Measurements from ENCODE around the gene TOM1. TPM values are rescaled to one million over a fixed set of nuclear protein-coding genes. Genes with fewer than 3 reads are reported as not detected.
A peak's percentile ranks its signal among the peaks of the same experiment; 100 is the strongest.

The TOM1 gene
- total and polyA plus RNA-seq, 2 donors (not counting 1 experiment from before 2014, with no cell fraction given), result 25.3 to 53.2 TPM

GRCh38 chr22:35380013-35380412 is 80.3 kb downstream of the TOM1 start:
- Histone ChIP-seq H3K9ac (ENCODE audit: low read length) (no peak overlapping the region), H3K4me2 (replicated peaks; ENCODE audit: low read depth, low read length, poor library complexity, severe bottlenecking) (no peak overlapping the region), H4K20me1 (ENCODE audit: control insufficient read depth, insufficient read depth, low read length, poor library complexity, severe bottlenecking) (no peaks in the 10 kb centered on the region), H3K4me1 (ENCODE audit: control insufficient read depth in 2 of 2, insufficient read depth in 2 of 2, low read length in 2 of 2) (peaks cover 35 to 48% of the 10 kb centered on the region in 2 donors), H3K79me2 (ENCODE audit: control insufficient read depth, insufficient read depth, low read length) (no peaks in the 10 kb centered on the region), H3K4me3 (ENCODE audit: control extremely low read depth in 1 of 5, extremely low read depth in 1 of 5, insufficient read depth in 1 of 5, low read depth in 2 of 5, low read length in 4 of 5) (no peak overlapping the region), H3K27ac (ENCODE audit: low read length in 2 of 2) (no peak overlapping the region), H3K9me3 (ENCODE audit: control extremely low read depth in 1 of 3, control insufficient read depth in 2 of 3, insufficient read depth in 1 of 3, low read length in 2 of 3) (no peaks in the 10 kb centered on the region), H3K27me3 (replicated peaks in 1 of 4; ENCODE audit: control extremely low read depth in 1 of 4, control insufficient read depth in 3 of 4, insufficient read depth in 4 of 4, low read length in 3 of 4) (peaks cover 0 to 13% (median 2%) of the 10 kb centered on the region in 4 experiments), H2AFZ (ENCODE audit: insufficient read depth, low read depth, low read length, poor library complexity, severe bottlenecking) (no peak overlapping the region), H3K36me3 (replicated peaks in 1 of 2; ENCODE audit: control extremely low read depth in 1 of 2, control insufficient read depth in 1 of 2, extremely low read depth in 1 of 2, insufficient read depth in 2 of 2, low read length in 1 of 2) (no peaks in the 10 kb centered on the region)
- peaks cover 56% of the 10 kb centered on the region for H3K4me1 Mint-ChIP-seq
- DNase-seq (no peak), ATAC-seq (ENCODE audit: low read depth) (no peak)
- H3K4me3 Mint-ChIP-seq, result peak overlapping the region; percentile 86
- H3K27ac Mint-ChIP-seq, result peak overlapping the region; percentile 82
- ChIA-PET POLR2A (interaction anchor here (0.6 to 3.0 kb wide), 6 partner anchors 12 to 35 kb away, joined by 3 to 19 read pairs (median 5); no protein-coding TSS in a partner anchor), CTCF (interaction anchor here (0.6 to 5.2 kb wide), 7 partner anchors 17 to 205 kb away, joined by 3 to 34 read pairs (median 8); no protein-coding TSS in a partner anchor)
- intact Hi-C loops (cut with micrococcal nuclease), result no loop called here
- WGBS (ENCODE audit: insufficient coverage), result 97% methylated on average over 5 of the region's 6 CpGs
- no peak for TF ChIP-seq EZH2 (IDR thresholded peaks at IDR 0.05; ENCODE audit: borderline replicate concordance, insufficient read depth, low read depth, low read length, poor library complexity, severe bottlenecking)
- no peaks in the 10 kb centered on the region for H3K9me3 Mint-ChIP-seq (ENCODE audit: insufficient read depth)
- H3K27me3 Mint-ChIP-seq, result no peaks in the 10 kb centered on the region

GRCh38 chr22:35380537-35381423 is 81.1 kb downstream of the TOM1 start, which contains the start of gene HMOX1:
TSS of gene HMOX1 (plus strand) at chr22:35381096. CDS start at chr22:35381174, 78 bp downstream.
- Histone ChIP-seq H3K9ac (ENCODE audit: low read length) (peak within 1 kb of the TSS; percentile 70), H3K27ac (ENCODE audit: low read length in 2 of 2) (peak within 1 kb of the TSS in 1 of 2 donors; percentile 18), H3K27me3 (replicated peaks in 1 of 4; ENCODE audit: control extremely low read depth in 1 of 4, control insufficient read depth in 3 of 4, insufficient read depth in 4 of 4, low read length in 3 of 4) (peaks cover 0 to 13% (median 2%) of the 10 kb centered on the region in 4 experiments), H3K36me3 (replicated peaks in 1 of 2; ENCODE audit: control extremely low read depth in 1 of 2, control insufficient read depth in 1 of 2, extremely low read depth in 1 of 2, insufficient read depth in 2 of 2, low read length in 1 of 2) (no peaks in the 10 kb centered on the region), H3K4me1 (ENCODE audit: control insufficient read depth in 2 of 2, insufficient read depth in 2 of 2, low read length in 2 of 2) (peaks cover 35 to 48% of the 10 kb centered on the region in 2 donors), H2AFZ (ENCODE audit: insufficient read depth, low read depth, low read length, poor library complexity, severe bottlenecking) (peak within 1 kb of the TSS; percentile 80), H3K9me3 (ENCODE audit: control extremely low read depth in 1 of 3, control insufficient read depth in 2 of 3, insufficient read depth in 1 of 3, low read length in 2 of 3) (no peaks in the 10 kb centered on the region), H4K20me1 (ENCODE audit: control insufficient read depth, insufficient read depth, low read length, poor library complexity, severe bottlenecking) (no peaks in the 10 kb centered on the region), H3K4me3 (ENCODE audit: control extremely low read depth in 1 of 5, extremely low read depth in 1 of 5, insufficient read depth in 1 of 5, low read depth in 2 of 5, low read length in 4 of 5) (peak within 1 kb of the TSS; percentile 39 to 73 (median 57)), H3K4me2 (replicated peaks; ENCODE audit: low read depth, low read length, poor library complexity, severe bottlenecking) (peak within 1 kb of the TSS; percentile 87), H3K79me2 (ENCODE audit: control insufficient read depth, insufficient read depth, low read length) (no peaks in the 10 kb centered on the region)
- ATAC-seq (ENCODE audit: low read depth), result peak; percentile 66
- peak within 1 kb of the TSS; percentile 86 for H3K4me3 Mint-ChIP-seq
- no peaks in the 10 kb centered on the region for H3K9me3 Mint-ChIP-seq (ENCODE audit: insufficient read depth)
- H3K4me1 Mint-ChIP-seq, result peaks cover 52% of the 10 kb centered on the region
- peak; percentile 77 for DNase-seq
- TF ChIP-seq EZH2 (IDR thresholded peaks at IDR 0.05; ENCODE audit: borderline replicate concordance, insufficient read depth, low read depth, low read length, poor library complexity, severe bottlenecking), result no peak
- no peak for TF ChIP-seq CTCF (IDR thresholded peaks at IDR 0.05)
- intact Hi-C loops (cut with micrococcal nuclease), result loop anchor here (1.0 kb wide), 2 partner anchors 28 to 30 kb away; no protein-coding TSS in a partner anchor
- 5% methylated on average over 43 of the region's 47 CpGs for WGBS (ENCODE audit: insufficient coverage)
- ChIA-PET CTCF (interaction anchor here (0.6 to 5.2 kb wide), 7 partner anchors 9 to 204 kb away, joined by 3 to 34 read pairs (median 5); no protein-coding TSS in a partner anchor), POLR2A (interaction anchor here (0.6 to 3.0 kb wide), 8 partner anchors 12 to 157 kb away, joined by 3 to 19 read pairs (median 4); no protein-coding TSS in a partner anchor)
- peak within 1 kb of the TSS; percentile 82 for H3K27ac Mint-ChIP-seq
- no peaks in the 10 kb centered on the region for H3K27me3 Mint-ChIP-seq

Data from B cell (primary cell).